Adrenal gland (tissue), 12 donors: ENCODE data around the gene KIF14. TPM values are rescaled to one million over a fixed set of nuclear protein-coding genes. Genes with fewer than 3 reads are reported as not detected.
A peak's percentile ranks its signal among the peaks of the same experiment; 100 is the strongest.

ENCODE experiments used
- DNase-seq, 7 donors: peaks; one replicate each; pipeline ENCODE4 v3.0.0-alpha.2; 2019 to 2020
- H3K27ac ChIP-seq, 5 donors: fragments of 200-600 bp; sonication (generic) in 4 of 5; 1 replicate in 3 of 5; 2 replicates in 2 of 5; pipeline versions ENCODE4 v1.5.1 to v1.8.0; 2016 to 2020; ENCODE audit warnings: mild to moderate bottlenecking in 1 of 5
- H3K27me3 ChIP-seq: fragments of 200-600 bp; 2 replicates; pipeline ENCODE4 v1.8.0; 2021
- H3K36me3 ChIP-seq, 2 donors: fragments of 200-600 bp; replicated peaks in 1 of 2; 1 replicate in 1 of 2; 2 replicates in 1 of 2; pipeline versions ENCODE4 v1.5.1 to v1.8.0; 2018 to 2022
- H3K4me1 ChIP-seq, 2 donors: fragments of 200-600 bp; replicated peaks in 1 of 2; 1 replicate in 1 of 2; 2 replicates in 1 of 2; pipeline versions ENCODE4 v1.5.1 to v1.8.0; 2018 to 2021
- H3K4me3 ChIP-seq, 4 donors: fragments of 200-600 bp; sonication (generic) in 3 of 4; one replicate each; pipeline ENCODE4 v1.5.1; 2016 to 2018
- H3K9me3 ChIP-seq, 3 donors: fragments of 200-600 bp; sonication (generic) in 1 of 3; replicated peaks in 1 of 3; 1 replicate in 2 of 3; 2 replicates in 1 of 3; pipeline versions ENCODE4 v1.5.1 to v1.8.0; 2016 to 2021
- CTCF ChIP-seq, 6 experiments: fragments of 450-650 bp in 4 of 6; fragments of 200-600 bp in 2 of 6; sonication (generic) in 1 of 6; IDR thresholded peaks; 1 replicate in 5 of 6; 2 replicates in 1 of 6; pipeline versions ENCODE4 v1.5.1 to v1.8.0; 2016 to 2021; ENCODE audit warnings: antibody characterized with exemption in 6 of 6, mild to moderate bottlenecking in 2 of 6, moderate library complexity in 1 of 6
- POLR2A ChIP-seq, 2 donors: fragments of 450-650 bp; IDR thresholded peaks; one replicate each; pipeline ENCODE4 v1.6.1; 2017; ENCODE audit warnings: antibody characterized with exemption in 2 of 2, mild to moderate bottlenecking in 2 of 2, moderate library complexity in 1 of 2
- WGBS, 4 donors: extraction: QIAGEN DNeasy Blood & Tissue Kit in 2 of 4; methylation state at CpG; one replicate each; pipeline versions ENCODE4 v1.1.5 to v1.1.7; 2013 to 2017; 5-methylcytosine and 5-hydroxymethylcytosine counted together
- intact Hi-C, 2 donors: fragments of 100-400 bp; cut with DNase I; formaldehyde crosslinking; loops; one replicate each; pipeline versions ENCODE4 v1.14.1 to v1.15.0; 2022 to 2023
- polyA plus RNA-seq, 3 donors: library from polyadenylated mRNA; stranded (reverse); fragments of 200-250 nt in 2 of 3; fragments of 350-450 nt in 1 of 3; fragmentation: Illumina TruSeq in 1 of 3; extraction: RNeasy Lipid Tissue Mini Kit (QIAGEN cat#74804) in 1 of 3; gene quantifications; one replicate each; pipeline ENCODE4 v1.2.3, GENCODE V29; 2013 to 2014
- total RNA-seq, 9 donors: library from RNA; depleted of rRNA in 4 of 9; stranded (reverse); fragments of >200 nt in 4 of 9; fragments of 120-200 nt in 1 of 9; fragmentation: NEBNext Ultra II Directional in 1 of 9; extraction: Animal tissue kit (Norgen Biotek cat#: 25700) in 1 of 9; gene quantifications; one replicate each; pipeline versions ENCODE4 v1.1.0 to v1.2.4, GENCODE V29; 2013 to 2023
- donor health status: healthy with polysubstance abuse.
- donor health status: Bipolar disorder and iron deficiency.
- donor health status: DM: yes; HTN: yes; CAD: no.
- donor health status: DM: no; HTN: no; CAD: no.
- donor health status: DM: no; HTN: no; CAD: no.
- donor health status: DM: yes; HTN: yes; CAD: no.

KIF14 gene
- total and polyA plus RNA-seq, 12 donors: 0.07 to 3.5 (median 0.32) TPM

DNA sequence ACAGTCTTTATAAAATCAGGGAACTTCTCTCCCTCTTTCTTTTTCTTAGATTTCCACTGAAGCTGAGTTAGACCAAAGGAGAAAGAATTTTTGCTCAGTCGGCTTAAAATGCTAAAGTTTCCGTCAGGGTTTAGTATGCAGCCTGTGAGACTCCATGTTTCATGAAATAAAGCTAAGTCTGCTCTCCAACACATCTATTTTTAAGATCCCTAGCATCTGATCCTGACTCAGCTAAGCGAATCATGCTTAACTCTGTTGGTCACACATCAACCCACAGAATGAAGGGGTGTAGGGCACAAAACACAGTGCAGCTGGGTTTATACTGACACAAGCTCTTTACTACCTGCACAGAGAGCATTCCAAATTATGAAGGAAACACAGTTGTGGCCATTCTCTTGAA, 108.4 kb downstream of the KIF14 start:
- intact Hi-C loops: no loop called here
- no peak for TF ChIP-seq CTCF (IDR thresholded peaks at IDR 0.05)
- peak in 1 of 2 donors; percentile 43 for TF ChIP-seq POLR2A (IDR thresholded peaks at IDR 0.05)
- Histone ChIP-seq H3K4me1 (no peaks in the 10 kb centered on the region), H3K36me3 (no peaks in the 10 kb centered on the region), H3K27me3 (no peaks in the 10 kb centered on the region), H3K27ac (no peak overlapping the region), H3K9me3 (no peaks in the 10 kb centered on the region), H3K4me3 (no peak overlapping the region)
- 35 to 61% (median 42%) methylated on average over 3 of the region's 3 CpGs for WGBS, 4 donors
- peak in 2 of 7 donors; percentile 22 to 34 for DNase-seq

- Histone ChIP-seq H3K9me3 (no peaks in the 10 kb centered on the region), H3K36me3 (no peaks in the 10 kb centered on the region), H3K27me3 (no peaks in the 10 kb centered on the region), H3K4me1 (no peaks in the 10 kb centered on the region), H3K4me3 (no peak overlapping the region), H3K27ac (no peak overlapping the region)
- WGBS, 4 donors: 19 to 23% (median 21%) methylated on average over 4 of the region's 4 CpGs
- intact Hi-C loops: no loop called here
- peak; percentile 68 to 88 (median 80) for DNase-seq
- TF ChIP-seq CTCF (IDR thresholded peaks at IDR 0.05) (peak; percentile 79 to 97 (median 85)), POLR2A (IDR thresholded peaks at IDR 0.05) (no peak)
These were observed 110.3 kb downstream of the KIF14 start for GRCh38 chr1:200510228-200510623.

DNA sequence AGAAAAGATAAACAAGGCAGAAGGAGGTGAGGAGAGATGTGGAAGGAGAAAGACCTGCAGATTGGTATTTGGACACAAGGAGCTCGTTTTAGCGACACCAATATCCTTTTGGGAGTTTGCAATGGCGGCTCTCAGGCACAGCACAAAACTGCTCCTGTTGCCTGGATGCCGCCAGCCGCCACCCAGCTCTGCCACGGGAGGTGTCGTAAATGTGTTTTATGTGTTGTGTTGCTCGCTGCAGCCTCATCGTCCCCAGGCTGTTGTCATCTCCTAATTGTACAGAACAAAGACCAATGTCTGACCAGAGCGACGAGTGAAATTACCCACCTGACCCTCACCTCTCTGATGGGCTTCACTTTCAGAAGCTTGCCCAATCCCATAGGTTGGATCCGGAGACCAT, 114.1 kb downstream of the KIF14 start:
- H3K36me3 ChIP-seq: no peaks in the 10 kb centered on the region
- peaks cover 4% of the 10 kb centered on the region for H3K27me3 ChIP-seq
- intact Hi-C loops: no loop called here
- no peaks in the 10 kb centered on the region for H3K9me3 ChIP-seq
- no peaks in the 10 kb centered on the region for H3K4me1 ChIP-seq
- no peak for TF ChIP-seq CTCF (IDR thresholded peaks at IDR 0.05)
- no peak for TF ChIP-seq POLR2A (IDR thresholded peaks at IDR 0.05)
- 65 to 70% (median 67%) methylated on average over 12 of the region's 12 CpGs for WGBS, 4 donors
- no peak overlapping the region for H3K27ac ChIP-seq
- no peak overlapping the region for H3K4me3 ChIP-seq
- DNase-seq: no peak

DNA sequence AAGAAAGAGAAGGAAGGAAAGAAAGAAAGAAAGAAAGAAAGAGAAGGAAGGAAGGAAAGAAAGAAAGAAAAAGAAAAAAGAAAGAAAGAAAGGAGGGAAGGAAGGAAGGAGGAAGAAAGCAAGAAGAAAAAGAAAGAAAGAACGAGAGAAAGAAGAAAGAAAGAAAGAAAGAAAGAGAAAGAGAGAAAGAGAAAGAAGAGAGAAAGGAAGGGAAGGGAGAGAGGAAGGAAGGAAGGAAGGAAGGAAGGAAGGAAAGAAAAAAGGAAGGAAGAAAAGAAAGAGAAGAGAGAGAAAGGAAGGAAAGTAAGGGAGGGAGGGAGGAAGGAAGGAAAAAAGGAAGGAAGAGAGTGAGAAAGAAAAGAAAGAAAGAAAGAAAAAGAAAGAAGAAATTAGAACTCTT, 115.3 kb downstream of the KIF14 start:
- no peaks in the 10 kb centered on the region for H3K36me3 ChIP-seq
- 53 to 68% (median 64%) methylated on average over 1 of the region's 1 CpG for WGBS, 4 donors
- H3K4me3 ChIP-seq: no peak overlapping the region
- intact Hi-C loops: no loop called here
- no peaks in the 10 kb centered on the region for H3K9me3 ChIP-seq
- no peak overlapping the region for H3K27ac ChIP-seq
- DNase-seq: no peak
- TF ChIP-seq POLR2A (IDR thresholded peaks at IDR 0.05): no peak
- TF ChIP-seq CTCF (IDR thresholded peaks at IDR 0.05): no peak
- peaks cover 4% of the 10 kb centered on the region for H3K27me3 ChIP-seq
- no peaks in the 10 kb centered on the region for H3K4me1 ChIP-seq

Other genes with a start within 250 kb of the KIF14 start
- gene ZNF281, start 210.7 kb downstream of the KIF14 start, total RNA-seq: 10 to 100 TPM in 1 of 9 donors, 1 to 10 TPM in 8; 5.4 to 11.6 (median 8.9) TPM
- 1 to 10 TPM; 2.2 to 7.7 (median 3.5) TPM for gene ZNF281, start 210.7 kb downstream of the KIF14 start, polyA plus RNA-seq
- gene DDX59, start 49.2 kb upstream of the KIF14 start, total RNA-seq: 10 to 100 TPM; 13.5 to 32.0 (median 23.1) TPM
- 10 to 100 TPM; 34.5 to 46.1 (median 36.9) TPM for gene DDX59, start 49.2 kb upstream of the KIF14 start, polyA plus RNA-seq
- 10 to 100 TPM; 22.3 to 62.6 (median 34.6) TPM for gene CAMSAP2, start 118.1 kb upstream of the KIF14 start, total RNA-seq
- gene CAMSAP2, start 118.1 kb upstream of the KIF14 start, polyA plus RNA-seq: 10 to 100 TPM; 22.6 to 35.6 (median 24.2) TPM